HepG2 (cell line): ENCODE data around the gene SEMA4C. TPM values are rescaled to one million over a fixed set of nuclear protein-coding genes. Genes with fewer than 3 reads are reported as not detected.

Experiments
- ATAC-seq: fragments of 200-7000 bp; cut with Tn5 transposase; 3 replicates; pipeline ENCODE4 v1.9.1; 2020; ENCODE audit warnings: mild to moderate bottlenecking, moderate library complexity
- BruUV-seq: library from RNA; stranded (reverse); fragments of 400-500 nt; replicated peaks from 2 replicates; lab custom pipeline; 2021; lab: Mats Ljungman, UMichigan
- CTCF ChIA-PET: fragments of 300-600 bp; formaldehyde crosslinking; extraction: SDS; loops from one replicate; lab custom pipeline; 2021; ENCODE audit warnings: low total read pairs, inconsistent platforms, low intra/inter-chr PET ratio; lab: Yijun Ruan, JAX
- POLR2A ChIA-PET: fragments of 350-600 bp; sonication (Branson Sonifier 250); formaldehyde crosslinking; loops from one replicate; lab custom pipeline; 2020; ENCODE audit warnings: antibody characterized with exemption, inconsistent platforms; lab: Yijun Ruan, JAX
- DNase-seq: peaks from one replicate; pipeline ENCODE4 v3.0.0-alpha.2; 2015; ENCODE audit warnings: low spot score
- FAIRE-seq: peaks from 3 replicates; lab custom pipeline; 2011; peaks lifted over from hg19 to GRCh38; lab: Jason Lieb, UNC
- H2AFZ ChIP-seq: one replicate; pipeline ENCODE4 v1.6.1; 2011; ENCODE audit warnings: low read length, inconsistent platforms
- H3K27ac ChIP-seq: fragments of 300-600 bp; 3 replicates; pipeline ENCODE4 v1.8.0; 2011; ENCODE audit warnings: mixed run types, mild to moderate bottlenecking, mixed read lengths, low read length, inconsistent platforms; ENCODE audit not compliant: insufficient read depth; ENCODE audit errors: extremely low read length
- H3K27me3 ChIP-seq, 2 experiments: fragments of 200-600 bp in 1 of 2; 2 replicates in 1 of 2; 3 replicates in 1 of 2; pipeline versions ENCODE4 v1.6.0 to v1.8.0; 2011; ENCODE audit warnings: low read length in 2 of 2, mild to moderate bottlenecking in 2 of 2, moderate library complexity in 2 of 2, inconsistent platforms in 1 of 2; ENCODE audit not compliant: insufficient read depth in 2 of 2, control insufficient read depth in 1 of 2
- H3K36me3 ChIP-seq, 2 experiments: fragments of 200-600 bp in 1 of 2; replicated peaks in 1 of 2; 2 replicates in 1 of 2; 3 replicates in 1 of 2; pipeline versions ENCODE4 v1.5.1 to v1.8.0; 2011; ENCODE audit warnings: low read length in 2 of 2, inconsistent platforms in 1 of 2; ENCODE audit not compliant: insufficient read depth in 2 of 2, control insufficient read depth in 1 of 2
- H3K4me1 ChIP-seq: 2 replicates; pipeline ENCODE4 v1.5.1; 2012; ENCODE audit warnings: low read length, inconsistent platforms; ENCODE audit not compliant: insufficient read depth
- H3K4me2 ChIP-seq: 2 replicates; pipeline ENCODE4 v1.6.0; 2011; ENCODE audit warnings: low read depth, low read length, inconsistent platforms
- H3K4me3 ChIP-seq, 3 experiments: fragments of 200-600 bp in 1 of 3; sonication (generic), shearing (Covaris generic) in 1 of 3; replicated peaks in 1 of 3; 2 replicates each; pipeline ENCODE4 v1.5.1; 2011 to 2016; ENCODE audit warnings: low read length in 3 of 3, inconsistent platforms in 2 of 3, low read depth in 2 of 3, mild to moderate bottlenecking in 2 of 3, control low read depth in 1 of 3, mixed read lengths in 1 of 3; ENCODE audit not compliant: insufficient read depth in 1 of 3
- H3K79me2 ChIP-seq: one replicate; pipeline ENCODE4 v1.6.1; 2011; ENCODE audit warnings: low read length, inconsistent platforms; ENCODE audit not compliant: insufficient read depth
- H3K9ac ChIP-seq: 2 replicates; pipeline ENCODE4 v1.6.0; 2011; ENCODE audit warnings: mild to moderate bottlenecking, low read depth, low read length, inconsistent platforms; ENCODE audit not compliant: insufficient read depth
- H3K9me3 ChIP-seq: 2 replicates; pipeline ENCODE4 v1.5.1; 2012; ENCODE audit warnings: mild to moderate bottlenecking, low read length
- H4K20me1 ChIP-seq: 2 replicates; pipeline ENCODE4 v1.6.0; 2011; ENCODE audit warnings: inconsistent platforms, mild to moderate bottlenecking, low read length, moderate library complexity; ENCODE audit not compliant: insufficient read depth
- AGO2 ChIP-seq: fragments of 200-400 bp; formaldehyde crosslinking; optimal IDR thresholded peaks from 2 replicates; pipeline ENCODE3; 2017; ENCODE audit warnings: mild to moderate bottlenecking, low read depth, low read length, moderate library complexity
- FLYWCH1 ChIP-seq: sonication (generic); formaldehyde crosslinking; IDR thresholded peaks from 2 replicates; pipeline ENCODE4 v1.8.1; 2023; ENCODE audit warnings: mild to moderate bottlenecking, missing genetic modification reagents
- HNRNPL ChIP-seq: fragments of 200-400 bp; formaldehyde crosslinking; IDR thresholded peaks from 2 replicates; pipeline ENCODE4 v1.6.1; 2017; ENCODE audit warnings: mild to moderate bottlenecking, low read depth, low read length
- HNRNPUL1 ChIP-seq: fragments of 200-400 bp; formaldehyde crosslinking; IDR thresholded peaks from 2 replicates; pipeline ENCODE4 v1.6.1; 2017; ENCODE audit warnings: low read depth, mild to moderate bottlenecking, low read length, moderate library complexity
- IKZF5 ChIP-seq: IDR thresholded peaks from 2 replicates; pipeline ENCODE4 v1.6.1; 2018; ENCODE audit warnings: missing genetic modification reagents, mild to moderate bottlenecking, missing compliant biosample characterization
- KLF13 ChIP-seq: sonication (generic); formaldehyde crosslinking; IDR thresholded peaks from 2 replicates; pipeline ENCODE4 v1.4.0; 2020; ENCODE audit warnings: mild to moderate bottlenecking, missing genetic modification reagents
- MAX ChIP-seq: IDR thresholded peaks from 2 replicates; pipeline ENCODE4 v1.6.1; 2012; ENCODE audit warnings: inconsistent platforms
- NFIB ChIP-seq: sonication (generic); formaldehyde crosslinking; IDR thresholded peaks from 2 replicates; pipeline ENCODE4 v1.9.0; 2021; ENCODE audit warnings: missing genetic modification reagents, mild to moderate bottlenecking, borderline replicate concordance
- PAF1 ChIP-seq: IDR thresholded peaks from 2 replicates; pipeline ENCODE4 v1.6.1; 2016; ENCODE audit warnings: missing genetic modification reagents, missing compliant biosample characterization
- PCBP1 ChIP-seq: fragments of 200-400 bp; formaldehyde crosslinking; IDR thresholded peaks from 2 replicates; pipeline ENCODE4 v1.6.1; 2017; ENCODE audit warnings: mild to moderate bottlenecking, low read depth, low read length, borderline replicate concordance
- POLR2A ChIP-seq, 2 experiments: IDR thresholded peaks; 2 replicates each; pipeline ENCODE4 v1.6.1; 2011; ENCODE audit warnings: low read depth in 2 of 2, low read length in 2 of 2, mild to moderate bottlenecking in 1 of 2, moderate library complexity in 1 of 2; ENCODE audit not compliant: insufficient read depth in 1 of 2
- POLR2AphosphoS5 ChIP-seq: IDR thresholded peaks from 2 replicates; pipeline ENCODE4 v1.6.1; 2012; ENCODE audit warnings: low read depth, low read length
- POLR2G ChIP-seq: fragments of 200-400 bp; formaldehyde crosslinking; IDR thresholded peaks from 2 replicates; pipeline ENCODE4 v1.6.1; 2018; ENCODE audit warnings: mild to moderate bottlenecking, low read depth, low read length, moderate library complexity
- RBM22 ChIP-seq: fragments of 200-400 bp; formaldehyde crosslinking; optimal IDR thresholded peaks from 2 replicates; pipeline ENCODE3; 2017; ENCODE audit warnings: mild to moderate bottlenecking, low read length, moderate library complexity
- RBM39 ChIP-seq: fragments of 200-400 bp; formaldehyde crosslinking; IDR thresholded peaks from one replicate; pipeline ENCODE4 v1.6.1; 2018; ENCODE audit warnings: antibody characterized with exemption, mild to moderate bottlenecking, low read depth, low read length; ENCODE audit not compliant: poor library complexity, severe bottlenecking
- SP4 ChIP-seq: sonication (generic); formaldehyde crosslinking; IDR thresholded peaks from 2 replicates; pipeline ENCODE4 v1.8.1; 2023; ENCODE audit warnings: mild to moderate bottlenecking, missing genetic modification reagents
- ZFP91 ChIP-seq: sonication (generic); formaldehyde crosslinking; IDR thresholded peaks from 2 replicates; pipeline ENCODE4 v1.9.0; 2022; ENCODE audit warnings: missing genetic modification reagents, mild to moderate bottlenecking, borderline replicate concordance
- ZNF232 ChIP-seq: sonication (generic); formaldehyde crosslinking; IDR thresholded peaks from 2 replicates; pipeline ENCODE4 v1.4.0; 2020; ENCODE audit warnings: missing genetic modification reagents, borderline replicate concordance
- ZNF580 ChIP-seq: IDR thresholded peaks from 2 replicates; pipeline ENCODE4 v1.6.1; 2016; ENCODE audit warnings: low read depth, borderline replicate concordance
- WGBS: methylation state at CpG from one replicate; pipeline ENCODE4 v1.1.6; 2017; ENCODE audit warnings: low lambda C conversion rate; 5-methylcytosine and 5-hydroxymethylcytosine counted together
- in situ Hi-C: cut with HindIII; loops from 2 replicates; pipeline ENCODE4 v1.10.0; 2017; ENCODE audit warnings: low pct_unique_long_range_greater_than_20kb; ENCODE audit not compliant: extremely low pct_ligation_motif_present
- intact Hi-C: fragments of 100-400 bp; cut with micrococcal nuclease; formaldehyde crosslinking; loops from one replicate; pipeline ENCODE4 v1.10.0; 2022; ENCODE audit not compliant: unreplicated experiment
- polyA plus RNA-seq, 8 experiments: library from polyadenylated mRNA; depleted of rRNA in 3 of 8; stranded (reverse) in 7 of 8; unstranded in 1 of 8; fragments of >200 nt; fragmentation: Illumina TruSeq in 4 of 8; extraction: Trizol in 4 of 8; gene quantifications; 2 replicates each; pipeline versions ENCODE4 v1.2.1 to v1.2.3, GENCODE V29; 2011 to 2016; ENCODE audit warnings: low read depth in 4 of 8, missing spikeins in 1 of 8, mixed read lengths in 1 of 8; ENCODE audit not compliant: insufficient read depth in 1 of 8
- total RNA-seq, 5 experiments: library from RNA; depleted of rRNA; stranded (reverse); fragments of >200 nt; fragmentation: Illumina TruSeq; extraction: Trizol; gene quantifications; 2 replicates each; pipeline ENCODE4 v1.2.3, GENCODE V29; 2016; ENCODE audit warnings: low read depth in 1 of 5

The SEMA4C gene
- total and polyA plus RNA-seq, 2 of the 13 experiments (the other 11 are each of a cell fraction or from before 2014, with no cell fraction given): 25.9 to 46.6 TPM

- H3K4me2 ChIP-seq: no peak overlapping the region
- H2AFZ ChIP-seq: no peak overlapping the region
- intact Hi-C loops (no loop called here), in situ Hi-C loops (no loop called here)
- no peaks in the 10 kb centered on the region for H3K9me3 ChIP-seq
- no peak overlapping the region for H3K9ac ChIP-seq
- ATAC-seq: peak; percentile 6
- DNase-seq: no peak
- H3K36me3 ChIP-seq: peaks cover under 1 to 3% of the 10 kb centered on the region in 2 experiments
- no peak for FAIRE-seq
- H3K27me3 ChIP-seq: no peaks in the 10 kb centered on the region
- no peaks in the 10 kb centered on the region for H4K20me1 ChIP-seq
- ChIA-PET CTCF (no interaction called here), POLR2A (interaction anchor here (0.7 to 1.5 kb wide), 2 partner anchors 18 to 22 kb away, joined by 4 to 7 read pairs; partner anchors contain the start of gene ANKRD39)
- H3K4me1 ChIP-seq: no peaks in the 10 kb centered on the region
- no peak overlapping the region for H3K27ac ChIP-seq
- no peak overlapping the region for H3K4me3 ChIP-seq
- 97% methylated on average over 37 of the region's 37 CpGs for WGBS
- H3K79me2 ChIP-seq: no peaks in the 10 kb centered on the region
- no TSS peak for BruUV-seq
- TF ChIP-seq PCBP1 (0 out of 2 replicates have a peak, but pooled peaks have one; percentile 2), ZNF580 (CRISPR knock-in tag) (no peak), FLYWCH1 (CRISPR knock-in tag) (0 out of 2 replicates have a peak, but pooled peaks have one; percentile 33), AGO2 (peak; percentile 82), HNRNPUL1 (no peak), POLR2A (IDR thresholded peaks at IDR 0.05; ENCODE audit: insufficient read depth in 1 of 2, low read depth in 2 of 2, low read length in 2 of 2) (0 out of 4 replicates have a peak, but pooled peaks of 1 of the 2 experiments have one; percentile 51), ZNF232 (CRISPR knock-in tag) (no peak), POLR2G (0 out of 2 replicates have a peak, but pooled peaks have one; percentile 6), MAX (peak; percentile 15; the same call in 1 of the 2 replicates), RBM39 (peak; percentile 55), HNRNPL (0 out of 2 replicates have a peak, but pooled peaks have one; percentile 27), POLR2AphosphoS5 (0 out of 2 replicates have a peak, but pooled peaks have one; percentile 21), NFIB (CRISPR knock-in tag) (peak; percentile 27; the same call in 1 of the 2 replicates), PAF1 (peak; percentile 56; the same call in 1 of the 2 replicates), RBM22 (peak; percentile 16), KLF13 (0 out of 2 replicates have a peak, but pooled peaks have one; percentile 19), SP4 (CRISPR knock-in tag) (0 out of 2 replicates have a peak, but pooled peaks have one; percentile 19), IKZF5 (CRISPR knock-in tag) (no peak), ZFP91 (CRISPR knock-in tag) (0 out of 2 replicates have a peak, but pooled peaks have one; percentile 3)
These were observed 29.7 kb downstream of the SEMA4C start for GRCh38 chr2:96839875-96840850.
